CD14-positive monocyte (primary cell): ENCODE measurements around the gene B3GALNT1. TPM values are rescaled to one million over a fixed set of nuclear protein-coding genes. Genes with fewer than 3 reads are reported as not detected.

Source experiments
- DNase-seq, 3 donors: peaks; one replicate each; pipeline ENCODE4 v3.0.0-alpha.2; 2011 to 2022
- H2AFZ ChIP-seq: 2 replicates; pipeline ENCODE4 v1.6.0; 2012; ENCODE audit warnings: mild to moderate bottlenecking, low read depth, low read length, inconsistent platforms; ENCODE audit not compliant: insufficient read depth, poor library complexity, severe bottlenecking
- H3K27ac ChIP-seq, 2 donors: 1 replicate in 1 of 2; 2 replicates in 1 of 2; pipeline ENCODE4 v1.5.1; 2012 to 2013; ENCODE audit warnings: low read length in 2 of 2, control low read depth in 1 of 2, inconsistent platforms in 1 of 2, low read depth in 1 of 2, mild to moderate bottlenecking in 1 of 2
- H3K27me3 ChIP-seq, 2 donors: one replicate each; pipeline versions ENCODE4 v1.6.0 to v1.6.1; 2011 to 2013; ENCODE audit warnings: low read length in 2 of 2; ENCODE audit not compliant: control insufficient read depth in 2 of 2, insufficient read depth in 2 of 2
- H3K36me3 ChIP-seq, 2 donors: replicated peaks in 1 of 2; 1 replicate in 1 of 2; 2 replicates in 1 of 2; pipeline versions ENCODE4 v1.5.1 to v1.6.1; 2012 to 2013; ENCODE audit warnings: low read length in 2 of 2, control low read depth in 1 of 2, inconsistent platforms in 1 of 2, mild to moderate bottlenecking in 1 of 2; ENCODE audit not compliant: insufficient read depth in 2 of 2, control insufficient read depth in 1 of 2
- H3K4me1 ChIP-seq, 2 donors: 1 replicate in 1 of 2; 2 replicates in 1 of 2; pipeline versions ENCODE4 v1.5.1 to v1.6.1; 2012 to 2013; ENCODE audit warnings: low read length in 2 of 2, control low read depth in 1 of 2, inconsistent platforms in 1 of 2, mild to moderate bottlenecking in 1 of 2, moderate library complexity in 1 of 2; ENCODE audit not compliant: insufficient read depth in 2 of 2, control insufficient read depth in 1 of 2
- H3K4me2 ChIP-seq: replicated peaks from 2 replicates; pipeline ENCODE3; 2012; ENCODE audit warnings: low read length, moderate library complexity, mild to moderate bottlenecking; ENCODE audit not compliant: poor library complexity, severe bottlenecking; ENCODE audit errors: extremely low read depth
- H3K4me3 ChIP-seq, 3 experiments: fragments of 200-600 bp in 1 of 3; sonication (generic) in 1 of 3; replicated peaks in 1 of 3; 1 replicate in 2 of 3; 2 replicates in 1 of 3; pipeline ENCODE4 v1.5.1; 2011 to 2013; ENCODE audit warnings: low read length in 3 of 3, mild to moderate bottlenecking in 3 of 3, control low read depth in 2 of 3, low read depth in 2 of 3, inconsistent platforms in 1 of 3, moderate library complexity in 1 of 3
- H3K79me2 ChIP-seq: 2 replicates; pipeline ENCODE4 v1.6.0; 2012; ENCODE audit warnings: mild to moderate bottlenecking, control low read depth, inconsistent platforms, low read length, moderate library complexity; ENCODE audit not compliant: insufficient read depth
- H3K9ac ChIP-seq: 2 replicates; pipeline ENCODE4 v1.6.0; 2017; ENCODE audit warnings: low read length, mild to moderate bottlenecking; ENCODE audit not compliant: insufficient read depth, poor library complexity, severe bottlenecking
- H3K9me3 ChIP-seq, 2 donors: replicated peaks in 1 of 2; 1 replicate in 1 of 2; 2 replicates in 1 of 2; pipeline versions ENCODE4 v1.5.1 to v1.6.1; 2012 to 2013; ENCODE audit warnings: low read length in 2 of 2, control low read depth in 1 of 2; ENCODE audit not compliant: control insufficient read depth in 1 of 2, insufficient read depth in 1 of 2
- H4K20me1 ChIP-seq: 2 replicates; pipeline ENCODE4 v1.6.0; 2012; ENCODE audit warnings: mild to moderate bottlenecking, low read length, control low read depth, moderate library complexity; ENCODE audit not compliant: insufficient read depth
- H3K27ac Mint-ChIP-seq, 7 donors: one replicate each; pipeline ENCODE4 v1.8.0; 2020; ENCODE audit warnings: mild to moderate bottlenecking in 7 of 7, mixed read lengths in 7 of 7, moderate library complexity in 6 of 7, inconsistent platforms in 2 of 7
- H3K27me3 Mint-ChIP-seq, 3 donors: one replicate each; pipeline ENCODE4 v1.8.0; 2021 to 2022; ENCODE audit warnings: low read depth in 3 of 3, mild to moderate bottlenecking in 3 of 3, mixed read lengths in 3 of 3, moderate library complexity in 3 of 3, inconsistent platforms in 1 of 3
- H3K36me3 Mint-ChIP-seq, 2 donors: one replicate each; pipeline ENCODE4 v1.8.0; 2020; ENCODE audit warnings: mixed read lengths in 2 of 2, inconsistent platforms in 1 of 2, mild to moderate bottlenecking in 1 of 2
- H3K4me1 Mint-ChIP-seq: one replicate; pipeline ENCODE4 v1.8.0; 2020; ENCODE audit warnings: mild to moderate bottlenecking, mixed read lengths
- H3K4me3 Mint-ChIP-seq, 2 donors: one replicate each; pipeline ENCODE4 v1.8.0; 2020; ENCODE audit warnings: mild to moderate bottlenecking in 2 of 2, mixed read lengths in 2 of 2, moderate library complexity in 1 of 2
- H3K9me3 Mint-ChIP-seq, 7 donors: one replicate each; pipeline ENCODE4 v1.8.0; 2020 to 2022; ENCODE audit warnings: mixed read lengths in 7 of 7, mild to moderate bottlenecking in 6 of 7, moderate library complexity in 6 of 7, inconsistent platforms in 2 of 7
- CTCF ChIP-seq: fragments of 200-600 bp; IDR thresholded peaks from one replicate; pipeline ENCODE4 v1.8.0; 2022; ENCODE audit warnings: antibody characterized with exemption, mild to moderate bottlenecking
- WGBS: methylation state at CpG from one replicate; pipeline ENCODE4 v1.1.5; 2013; ENCODE audit warnings: missing lambda C conversion rate; ENCODE audit not compliant: insufficient coverage; 5-methylcytosine and 5-hydroxymethylcytosine counted together
- intact Hi-C, 2 donors: fragments of 100-400 bp; cut with micrococcal nuclease; formaldehyde crosslinking; loops; one replicate each; pipeline versions ENCODE4 v1.15.0 to v1.15.1; 2023
- polyA plus RNA-seq, 3 donors: library from polyadenylated mRNA; depleted of rRNA in 1 of 3; unstranded in 2 of 3; stranded (reverse) in 1 of 3; fragments of 300-500 nt in 2 of 3; fragments of >200 nt in 1 of 3; fragmentation: Illumina TruSeq in 2 of 3; gene quantifications; 1 replicate in 2 of 3; 2 replicates in 1 of 3; pipeline ENCODE4 v1.2.3, GENCODE V29; 2012 to 2021

The B3GALNT1 gene
- polyA plus RNA-seq, 3 donors = 0.09 to 0.41 (median 0.16) TPM

GRCh38 chr3:161073181-161073580 lies 32.0 kb downstream of the B3GALNT1 start:
- Histone ChIP-seq H3K79me2 (no peaks in the 10 kb centered on the region), H3K27me3 (no peaks in the 10 kb centered on the region), H3K9ac (no peak overlapping the region), H3K4me2 (no peak overlapping the region), H3K9me3 (no peaks in the 10 kb centered on the region), H3K4me3 (no peak overlapping the region), H3K27ac (no peak overlapping the region), H3K36me3 (no peaks in the 10 kb centered on the region), H4K20me1 (no peaks in the 10 kb centered on the region), H3K4me1 (peaks cover 33 to 42% of the 10 kb centered on the region in 2 donors), H2AFZ (no peak overlapping the region)
- Mint-ChIP-seq H3K27ac (no peak overlapping the region), H3K9me3 (peaks cover 0 to 1% (median 0%) of the 10 kb centered on the region in 7 donors), H3K27me3 (peaks cover 0 to 2% (median 0%) of the 10 kb centered on the region in 3 donors), H3K4me1 (peaks cover 44% of the 10 kb centered on the region), H3K4me3 (no peak overlapping the region), H3K36me3 (peaks cover 8 to 17% of the 10 kb centered on the region in 2 donors)
- intact Hi-C loops = loop anchor here in 1 of 2 donors (5.0 kb wide), 1 partner anchor 36 kb away; no protein-coding TSS in a partner anchor
- WGBS = no CpG with 5 or more reads among the region's 1 CpG
- no peak for TF ChIP-seq CTCF
- DNase-seq = no peak

- Histone ChIP-seq H3K9ac (no peak overlapping the region), H3K9me3 (no peaks in the 10 kb centered on the region), H2AFZ (no peak overlapping the region), H3K27ac (no peak overlapping the region), H3K79me2 (no peaks in the 10 kb centered on the region), H3K4me3 (no peak overlapping the region), H4K20me1 (no peaks in the 10 kb centered on the region), H3K36me3 (no peaks in the 10 kb centered on the region), H3K4me1 (peaks cover 33 to 38% of the 10 kb centered on the region in 2 donors), H3K27me3 (no peaks in the 10 kb centered on the region), H3K4me2 (no peak overlapping the region)
- H3K9me3 Mint-ChIP-seq = peaks cover 0 to 1% (median 0%) of the 10 kb centered on the region in 7 donors
- H3K36me3 Mint-ChIP-seq = peaks cover 9 to 17% of the 10 kb centered on the region in 2 donors
- intact Hi-C loops = loop anchor here in 1 of 2 donors (5.0 kb wide), 1 partner anchor 35 kb away; no protein-coding TSS in a partner anchor
- H3K4me3 Mint-ChIP-seq = no peak overlapping the region
- peak in 1 of 3 donors; percentile 35 for DNase-seq
- H3K4me1 Mint-ChIP-seq = peaks cover 40% of the 10 kb centered on the region
- TF ChIP-seq CTCF = no peak
- peaks cover 0 to 2% (median 0%) of the 10 kb centered on the region in 3 donors for H3K27me3 Mint-ChIP-seq
- H3K27ac Mint-ChIP-seq = no peak overlapping the region
These were observed 32.4 kb downstream of the B3GALNT1 start for GRCh38 chr3:161072751-161073150.
